Activated T-helper 17 cell treated with anti-CD3 and anti-CD28 coated beads, Interleukin-2, amount 50 U/mL, for 72 hours (primary cell): ENCODE results near the gene TP53. TPM values are rescaled to one million over a fixed set of nuclear protein-coding genes. Genes with fewer than 3 reads are reported as not detected.

Experiments
- ATAC-seq: fragments of 150-1000 bp; cut with Tn5 transposase; replicated peaks from 2 replicates; pipeline ENCODE4 v1.10.0; 2021; ENCODE audit warnings: mild to moderate bottlenecking, moderate library complexity
- H3K27ac Mint-ChIP-seq: one replicate; pipeline ENCODE4 v1.8.0; 2022; ENCODE audit warnings: mixed read lengths
- H3K27me3 Mint-ChIP-seq: one replicate; pipeline ENCODE4 v1.8.0; 2022; ENCODE audit warnings: mixed read lengths
- H3K36me3 Mint-ChIP-seq: one replicate; pipeline ENCODE4 v1.8.0; 2022; ENCODE audit warnings: low read depth, mild to moderate bottlenecking, mixed read lengths
- H3K4me1 Mint-ChIP-seq: one replicate; pipeline ENCODE4 v1.8.0; 2022; ENCODE audit warnings: mixed read lengths
- H3K4me3 Mint-ChIP-seq: one replicate; pipeline ENCODE4 v1.8.0; 2022; ENCODE audit warnings: mild to moderate bottlenecking, mixed read lengths
- H3K9me3 Mint-ChIP-seq: one replicate; pipeline ENCODE4 v1.8.0; 2022; ENCODE audit warnings: mixed read lengths
- total RNA-seq, 2 donors: library from RNA; stranded (reverse); gene quantifications; one replicate each; pipeline ENCODE4 v1.2.3, GENCODE V29; 2022

Gene TP53
- total RNA-seq, 2 donors from 2014 or later, result 79.0 to 137 TPM

DNA sequence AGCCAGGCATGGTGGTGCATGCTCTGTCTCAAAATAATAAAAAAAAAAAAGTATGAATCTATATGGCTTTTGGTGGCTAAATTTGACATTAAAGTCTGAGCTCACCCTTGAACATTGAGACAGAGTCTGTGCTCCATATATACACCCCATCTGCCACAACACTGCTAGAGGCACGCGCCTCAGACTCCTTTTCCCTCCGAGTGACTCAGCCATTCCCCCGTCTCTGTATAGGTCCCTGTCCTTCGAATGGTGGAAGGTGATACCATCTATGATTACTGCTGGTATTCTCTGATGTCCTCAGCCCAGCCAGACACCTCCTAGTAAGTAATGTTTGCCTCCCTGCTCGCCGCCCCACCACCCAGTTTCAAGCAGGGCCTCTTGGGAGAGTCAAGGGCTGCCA lies 13.2 kb upstream of the TP53 start:
- Mint-ChIP-seq H3K27ac (no peak overlapping the region), H3K4me1 (peaks cover 11% of the 10 kb centered on the region), H3K27me3 (peaks cover 19% of the 10 kb centered on the region), H3K9me3 (no peaks in the 10 kb centered on the region), H3K4me3 (no peak overlapping the region), H3K36me3 (peaks cover 74% of the 10 kb centered on the region)
- ATAC-seq, result no peak

DNA sequence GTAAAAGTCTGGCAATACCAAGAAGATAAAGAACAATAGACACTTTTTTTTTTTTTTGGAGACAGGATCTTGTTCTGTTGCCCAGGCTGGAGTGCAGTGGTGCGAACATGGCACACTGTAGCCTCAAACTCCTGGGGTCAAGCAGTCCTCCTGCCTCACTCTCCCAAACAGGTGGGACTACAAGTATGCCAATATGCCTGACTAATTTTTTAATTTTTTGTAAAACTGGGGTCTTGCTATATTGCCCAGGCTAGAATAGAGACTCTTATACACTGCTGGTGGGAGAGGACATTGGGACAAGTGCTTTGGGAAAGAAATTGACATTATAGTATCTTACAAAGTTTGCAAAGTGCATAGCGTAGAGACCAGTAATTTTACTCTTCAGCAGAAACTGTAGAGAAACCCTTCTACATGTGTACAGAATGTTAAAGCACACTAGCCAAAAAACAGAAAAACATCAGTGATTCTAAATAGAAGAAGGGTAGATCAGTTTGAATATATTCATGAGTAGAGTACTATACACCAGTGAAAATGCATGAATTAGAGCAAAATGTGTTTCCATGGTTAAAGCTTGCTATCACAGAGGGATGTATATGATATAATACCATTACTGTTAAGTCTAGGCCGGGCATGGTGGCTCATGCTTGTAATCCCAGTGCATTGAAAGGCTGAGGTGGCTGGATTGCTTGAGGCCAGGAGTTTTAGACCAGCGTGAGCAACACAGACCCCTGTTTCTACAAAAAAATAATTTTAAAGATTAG lies 10.7 kb upstream of the TP53 start:
- H3K4me3 Mint-ChIP-seq, result no peak overlapping the region
- no peak for ATAC-seq

DNA sequence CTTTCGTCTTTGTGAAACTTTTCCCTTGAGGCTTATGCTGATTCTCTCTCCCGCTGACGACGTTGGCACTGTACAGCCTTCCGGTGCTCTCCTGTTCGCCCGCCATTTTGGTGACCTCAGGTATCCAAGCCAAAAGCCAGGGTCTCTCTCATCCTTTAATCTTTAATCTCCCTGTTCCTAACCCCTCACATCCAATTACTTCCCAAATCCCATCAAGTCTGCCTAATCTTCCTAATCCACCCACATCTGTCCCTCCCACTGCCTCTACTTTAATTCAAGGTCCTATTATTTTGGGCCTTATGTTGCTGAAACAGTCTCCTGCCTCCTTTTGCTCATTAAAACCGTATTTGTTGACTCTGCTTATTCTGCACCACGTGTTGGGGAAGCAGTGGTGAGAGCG lies 8.3 kb upstream of the TP53 start:
- Mint-ChIP-seq H3K27ac (no peak overlapping the region), H3K4me3 (no peak overlapping the region), H3K27me3 (no peaks in the 10 kb centered on the region), H3K4me1 (no peaks in the 10 kb centered on the region), H3K9me3 (no peaks in the 10 kb centered on the region), H3K36me3 (peaks cover 78% of the 10 kb centered on the region)
- no peak for ATAC-seq

More for the DNA sequence above, 10.7 kb upstream of the TP53 start:
- Mint-ChIP-seq H3K27ac (no peak overlapping the region), H3K36me3 (peaks cover 79% of the 10 kb centered on the region), H3K9me3 (no peaks in the 10 kb centered on the region), H3K27me3 (peaks cover 2% of the 10 kb centered on the region), H3K4me1 (no peaks in the 10 kb centered on the region)

DNA sequence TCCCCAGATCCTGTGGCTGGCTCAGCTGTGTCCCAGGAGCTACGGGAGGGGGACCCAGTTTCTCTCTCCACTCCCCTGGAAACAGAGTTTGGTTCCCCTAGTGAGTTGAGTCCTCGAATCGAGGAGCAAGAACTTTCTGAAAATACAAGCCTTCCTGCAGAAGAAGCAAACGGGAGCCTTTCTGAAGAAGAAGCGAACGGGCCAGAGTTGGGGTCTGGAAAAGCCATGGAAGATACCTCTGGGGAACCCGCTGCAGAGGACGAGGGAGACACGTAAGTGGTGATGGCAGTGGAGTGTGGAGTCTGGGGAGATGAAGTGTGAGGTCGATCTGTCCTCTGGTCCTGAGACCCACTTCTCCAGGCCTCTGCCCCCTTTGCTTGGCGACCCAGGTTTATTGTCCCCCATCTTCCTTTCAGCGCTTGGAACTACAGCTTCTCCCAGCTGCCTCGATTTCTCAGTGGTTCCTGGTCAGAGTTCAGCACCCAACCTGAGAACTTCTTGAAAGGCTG lies 1.6 kb upstream of the TP53 start:
- Mint-ChIP-seq H3K4me1 (peaks cover 13% of the 10 kb centered on the region), H3K27ac (peak overlapping the region; percentile 100)

DNA sequence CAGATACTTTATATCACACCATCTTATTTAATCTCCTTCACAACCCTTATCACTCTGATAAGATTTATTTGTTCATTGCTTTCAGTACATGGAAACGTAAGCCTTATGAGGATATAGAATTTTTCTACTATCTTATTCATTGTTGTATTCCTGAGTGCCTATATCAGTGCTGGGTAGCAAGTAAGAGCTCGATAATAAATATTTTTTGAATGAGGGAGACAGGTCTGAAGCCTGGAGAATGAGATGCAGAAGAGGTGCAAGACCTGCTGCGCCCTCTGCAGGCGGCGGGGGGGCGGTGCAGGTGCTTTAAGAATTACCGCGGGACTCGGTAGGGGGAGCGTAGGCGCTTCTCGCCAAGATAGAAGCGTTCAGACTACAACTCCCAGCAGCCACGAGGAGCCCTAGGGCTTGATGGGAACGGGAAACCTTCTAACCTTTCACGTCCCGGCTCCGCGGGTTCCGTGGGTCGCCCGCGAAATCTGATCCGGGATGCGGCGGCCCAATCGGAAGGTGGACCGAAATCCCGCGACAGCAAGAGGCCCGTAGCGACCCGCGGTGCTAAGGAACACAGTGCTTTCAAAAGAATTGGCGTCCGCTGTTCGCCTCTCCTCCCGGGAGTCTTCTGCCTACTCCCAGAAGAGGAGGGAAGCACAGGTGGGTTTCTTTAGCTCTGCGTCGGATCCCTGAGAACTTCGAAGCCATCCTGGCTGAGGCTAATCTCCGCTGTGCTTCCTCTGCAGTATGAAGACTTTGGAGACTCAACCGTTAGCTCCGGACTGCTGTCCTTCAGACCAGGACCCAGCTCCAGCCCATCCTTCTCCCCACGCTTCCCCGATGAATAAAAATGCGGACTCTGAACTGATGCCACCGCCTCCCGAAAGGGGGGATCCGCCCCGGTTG lies 868 bp upstream of the TP53 start, which contains the start of gene WRAP53:
TSS of gene WRAP53 (plus strand) at position 570 of the 900 bp plus-strand sequence. CDS start at position 742, 172 bp downstream.
- no peaks in the 10 kb centered on the region for H3K27me3 Mint-ChIP-seq
- H3K27ac Mint-ChIP-seq, result peak within 1 kb of the TSS; percentile 100
- peak; percentile 82 for ATAC-seq
- peaks cover 13% of the 10 kb centered on the region for H3K4me1 Mint-ChIP-seq
- H3K4me3 Mint-ChIP-seq, result peak within 1 kb of the TSS; percentile 89
- peaks cover 78% of the 10 kb centered on the region for H3K36me3 Mint-ChIP-seq
- H3K9me3 Mint-ChIP-seq, result no peaks in the 10 kb centered on the region

More for the DNA sequence above, 1.6 kb upstream of the TP53 start:
- Mint-ChIP-seq H3K9me3 (no peaks in the 10 kb centered on the region), H3K36me3 (peaks cover 80% of the 10 kb centered on the region), H3K27me3 (no peaks in the 10 kb centered on the region), H3K4me3 (peak overlapping the region; percentile 89)
- no peak for ATAC-seq

DNA sequence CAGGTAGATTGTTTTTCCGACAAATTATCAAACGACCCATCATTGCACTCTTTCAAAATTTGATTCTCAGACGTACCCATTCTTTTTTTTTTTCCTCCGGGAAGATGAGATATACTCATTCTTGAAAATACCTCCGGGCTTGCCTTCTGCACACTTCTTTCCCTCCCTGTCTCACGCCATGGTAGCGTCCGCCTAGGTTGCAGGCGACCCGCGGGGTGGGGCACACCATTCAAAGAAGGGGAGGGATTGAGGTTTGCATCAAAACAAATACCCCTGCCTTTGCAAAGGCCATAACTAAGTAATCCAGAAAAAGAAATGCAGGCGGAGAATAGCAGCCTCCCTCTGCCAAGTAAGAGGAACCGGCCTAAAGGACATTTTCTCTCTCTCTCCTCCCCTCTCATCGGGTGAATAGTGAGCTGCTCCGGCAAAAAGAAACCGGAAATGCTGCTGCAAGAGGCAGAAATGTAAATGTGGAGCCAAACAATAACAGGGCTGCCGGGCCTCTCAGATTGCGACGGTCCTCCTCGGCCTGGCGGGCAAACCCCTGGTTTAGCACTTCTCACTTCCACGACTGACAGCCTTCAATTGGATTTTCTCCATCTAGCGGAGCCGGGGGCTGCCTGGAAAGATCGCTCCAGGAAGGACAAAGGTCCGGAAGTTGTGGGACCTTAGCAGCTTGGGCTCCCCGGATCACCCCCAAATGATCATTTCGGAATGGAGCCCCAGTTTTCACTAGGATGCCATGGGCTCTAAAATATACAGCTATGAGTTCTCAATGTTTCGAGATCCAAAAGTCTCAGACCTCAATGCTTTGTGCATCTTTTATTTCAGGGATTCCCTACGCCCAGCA lies 843 bp downstream of the TP53 start:
- Mint-ChIP-seq H3K27ac (peak overlapping the region; percentile 100), H3K4me1 (peaks cover 13% of the 10 kb centered on the region), H3K4me3 (peak overlapping the region; percentile 89), H3K9me3 (no peaks in the 10 kb centered on the region), H3K27me3 (no peaks in the 10 kb centered on the region), H3K36me3 (peaks cover 75% of the 10 kb centered on the region)
- ATAC-seq, result peak; percentile 44

DNA sequence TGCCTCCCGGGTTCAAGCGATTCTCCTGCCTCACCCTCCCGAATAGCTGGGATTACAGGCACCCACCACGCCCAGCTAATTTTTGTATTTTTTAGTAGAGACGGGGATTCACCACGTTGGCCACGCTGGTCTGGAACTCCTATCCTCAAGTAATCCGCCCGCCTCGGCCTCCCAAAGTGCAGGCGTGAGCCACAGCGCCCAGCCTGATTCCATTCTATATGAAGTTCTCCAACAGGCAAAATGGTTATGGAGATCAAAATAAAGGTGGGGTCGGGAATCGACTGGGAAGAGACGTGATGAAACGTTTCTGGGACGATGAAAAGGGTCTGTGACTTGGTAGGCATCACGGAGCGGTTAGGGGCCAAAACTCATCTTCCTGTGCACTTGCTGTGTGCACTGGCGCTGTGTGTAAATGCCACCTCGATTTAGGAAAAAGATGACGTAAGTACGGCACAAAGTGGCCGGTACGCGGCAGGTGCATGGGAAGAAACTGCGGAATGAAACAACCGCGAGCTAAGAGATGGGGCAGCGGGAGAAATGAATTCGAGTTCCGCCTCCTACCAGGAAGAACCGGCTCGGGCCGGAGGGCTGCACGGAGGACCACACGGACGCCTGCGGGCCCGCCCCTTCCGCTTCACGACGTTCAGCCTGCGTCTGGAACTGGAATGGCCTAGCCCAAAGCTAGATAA lies 1.6 kb downstream of the TP53 start:
- H3K36me3 Mint-ChIP-seq, result peaks cover 67% of the 10 kb centered on the region
- ATAC-seq, result peak; percentile 73
- no peaks in the 10 kb centered on the region for H3K27me3 Mint-ChIP-seq
- no peaks in the 10 kb centered on the region for H3K9me3 Mint-ChIP-seq
- peaks cover 13% of the 10 kb centered on the region for H3K4me1 Mint-ChIP-seq
- peak overlapping the region; percentile 89 for H3K4me3 Mint-ChIP-seq
- H3K27ac Mint-ChIP-seq, result peak overlapping the region; percentile 100

DNA sequence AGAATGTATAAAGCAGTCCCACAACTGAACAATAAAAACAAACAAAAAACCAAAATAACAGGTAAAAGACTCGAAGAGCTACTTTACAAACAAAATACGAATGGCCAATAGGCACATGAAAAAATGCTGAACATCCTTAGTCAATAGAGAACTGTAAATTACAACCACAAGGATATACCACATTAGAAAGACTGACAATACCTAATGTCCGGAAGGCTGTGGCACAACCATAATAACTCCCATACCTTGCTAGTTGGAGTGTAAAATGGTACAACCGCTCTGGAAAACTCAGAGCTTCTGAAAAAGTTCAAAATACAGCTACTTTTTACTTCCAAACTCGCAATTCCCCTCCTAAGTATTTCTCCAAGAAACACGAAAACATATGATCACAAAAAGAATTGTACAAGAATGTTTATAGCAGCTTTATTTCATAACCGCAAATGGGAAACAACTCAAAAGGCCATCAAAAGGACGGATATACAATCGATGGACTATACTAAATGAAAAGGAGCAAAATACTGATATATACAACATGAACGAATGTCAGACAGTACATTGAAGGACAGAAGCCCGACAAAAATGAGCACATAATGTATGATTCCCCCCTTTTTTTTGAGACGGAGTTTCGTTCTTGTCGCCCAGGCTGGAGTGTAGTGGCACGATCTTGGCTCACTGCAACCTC lies 2.3 kb downstream of the TP53 start:
- Mint-ChIP-seq H3K27ac (peak overlapping the region; percentile 100), H3K9me3 (no peaks in the 10 kb centered on the region), H3K36me3 (peaks cover 61% of the 10 kb centered on the region), H3K4me1 (peaks cover 8% of the 10 kb centered on the region), H3K27me3 (no peaks in the 10 kb centered on the region), H3K4me3 (peak overlapping the region; percentile 89)
- ATAC-seq, result no peak

DNA sequence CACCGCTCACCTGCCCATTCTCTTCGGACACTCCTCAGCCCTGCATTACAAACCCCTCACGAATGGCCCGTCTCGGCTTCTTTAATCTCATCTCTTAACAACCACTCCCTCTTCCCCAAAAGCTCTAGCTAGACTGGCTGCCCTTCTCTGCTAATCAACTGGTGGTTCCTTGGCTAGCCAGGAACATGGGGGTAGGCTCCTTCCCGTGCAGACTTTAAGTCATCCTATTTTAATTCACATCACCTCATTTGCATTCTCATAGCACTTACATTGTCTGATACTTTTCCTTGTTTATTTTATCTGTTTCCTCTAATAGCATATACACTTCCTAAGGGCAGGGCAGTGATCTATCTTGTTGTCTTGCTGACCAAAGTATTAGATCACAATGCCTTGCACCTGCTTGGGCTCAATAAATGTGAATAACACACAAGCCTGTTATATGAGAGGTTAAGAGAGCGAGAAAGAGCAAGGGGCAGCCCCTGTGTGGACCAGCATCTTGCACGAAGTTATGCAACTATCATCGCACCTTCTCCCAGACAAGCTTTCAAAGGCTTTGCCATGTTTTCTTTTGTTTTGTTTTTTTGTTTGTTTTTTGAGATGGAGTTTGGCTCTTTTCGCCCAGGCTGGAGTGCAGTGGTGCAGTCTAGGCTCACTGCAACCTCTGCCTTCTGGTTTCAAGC lies 9.8 kb downstream of the TP53 start:
- no peaks in the 10 kb centered on the region for H3K4me1 Mint-ChIP-seq
- peaks cover 7% of the 10 kb centered on the region for H3K9me3 Mint-ChIP-seq
- H3K36me3 Mint-ChIP-seq, result peaks cover 57% of the 10 kb centered on the region
- H3K27me3 Mint-ChIP-seq, result no peaks in the 10 kb centered on the region
- ATAC-seq, result no peak
- no peak overlapping the region for H3K27ac Mint-ChIP-seq
- H3K4me3 Mint-ChIP-seq, result no peak overlapping the region

DNA sequence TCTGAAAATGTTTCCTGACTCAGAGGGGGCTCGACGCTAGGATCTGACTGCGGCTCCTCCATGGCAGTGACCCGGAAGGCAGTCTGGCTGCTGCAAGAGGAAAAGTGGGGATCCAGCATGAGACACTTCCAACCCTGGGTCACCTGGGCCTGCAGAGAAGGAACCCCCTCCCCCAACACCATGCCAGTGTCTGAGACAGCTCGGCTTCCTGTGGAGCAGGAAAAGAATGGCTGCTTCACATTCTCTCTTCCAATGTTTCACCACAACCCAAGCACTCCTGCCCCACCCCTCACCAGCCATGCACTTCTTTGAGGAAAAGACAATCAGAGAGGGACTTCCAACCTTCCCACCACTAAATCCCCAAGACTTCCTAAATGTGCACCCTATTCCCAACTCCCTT lies 10.8 kb downstream of the TP53 start:
- Mint-ChIP-seq H3K4me3 (no peak overlapping the region), H3K27me3 (no peaks in the 10 kb centered on the region), H3K36me3 (peaks cover 56% of the 10 kb centered on the region), H3K4me1 (no peaks in the 10 kb centered on the region), H3K9me3 (peaks cover 7% of the 10 kb centered on the region), H3K27ac (no peak overlapping the region)
- no peak for ATAC-seq

DNA sequence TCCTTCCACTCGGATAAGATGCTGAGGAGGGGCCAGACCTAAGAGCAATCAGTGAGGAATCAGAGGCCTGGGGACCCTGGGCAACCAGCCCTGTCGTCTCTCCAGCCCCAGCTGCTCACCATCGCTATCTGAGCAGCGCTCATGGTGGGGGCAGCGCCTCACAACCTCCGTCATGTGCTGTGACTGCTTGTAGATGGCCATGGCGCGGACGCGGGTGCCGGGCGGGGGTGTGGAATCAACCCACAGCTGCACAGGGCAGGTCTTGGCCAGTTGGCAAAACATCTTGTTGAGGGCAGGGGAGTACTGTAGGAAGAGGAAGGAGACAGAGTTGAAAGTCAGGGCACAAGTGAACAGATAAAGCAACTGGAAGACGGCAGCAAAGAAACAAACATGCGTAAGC lies 12.4 kb downstream of the TP53 start:
- Mint-ChIP-seq H3K27ac (no peak overlapping the region), H3K4me3 (no peak overlapping the region), H3K36me3 (peaks cover 71% of the 10 kb centered on the region), H3K27me3 (no peaks in the 10 kb centered on the region), H3K9me3 (peaks cover 7% of the 10 kb centered on the region), H3K4me1 (no peaks in the 10 kb centered on the region)
- ATAC-seq, result no peak

DNA sequence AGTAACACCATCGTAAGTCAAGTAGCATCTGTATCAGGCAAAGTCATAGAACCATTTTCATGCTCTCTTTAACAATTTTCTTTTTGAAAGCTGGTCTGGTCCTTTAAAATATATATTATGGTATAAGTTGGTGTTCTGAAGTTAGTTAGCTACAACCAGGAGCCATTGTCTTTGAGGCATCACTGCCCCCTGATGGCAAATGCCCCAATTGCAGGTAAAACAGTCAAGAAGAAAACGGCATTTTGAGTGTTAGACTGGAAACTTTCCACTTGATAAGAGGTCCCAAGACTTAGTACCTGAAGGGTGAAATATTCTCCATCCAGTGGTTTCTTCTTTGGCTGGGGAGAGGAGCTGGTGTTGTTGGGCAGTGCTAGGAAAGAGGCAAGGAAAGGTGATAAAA lies 14.1 kb downstream of the TP53 start:
- H3K4me1 Mint-ChIP-seq, result no peaks in the 10 kb centered on the region
- H3K27me3 Mint-ChIP-seq, result no peaks in the 10 kb centered on the region
- H3K4me3 Mint-ChIP-seq, result no peak overlapping the region
- peaks cover 7% of the 10 kb centered on the region for H3K9me3 Mint-ChIP-seq
- no peak overlapping the region for H3K27ac Mint-ChIP-seq
- no peak for ATAC-seq
- peaks cover 88% of the 10 kb centered on the region for H3K36me3 Mint-ChIP-seq

DNA sequence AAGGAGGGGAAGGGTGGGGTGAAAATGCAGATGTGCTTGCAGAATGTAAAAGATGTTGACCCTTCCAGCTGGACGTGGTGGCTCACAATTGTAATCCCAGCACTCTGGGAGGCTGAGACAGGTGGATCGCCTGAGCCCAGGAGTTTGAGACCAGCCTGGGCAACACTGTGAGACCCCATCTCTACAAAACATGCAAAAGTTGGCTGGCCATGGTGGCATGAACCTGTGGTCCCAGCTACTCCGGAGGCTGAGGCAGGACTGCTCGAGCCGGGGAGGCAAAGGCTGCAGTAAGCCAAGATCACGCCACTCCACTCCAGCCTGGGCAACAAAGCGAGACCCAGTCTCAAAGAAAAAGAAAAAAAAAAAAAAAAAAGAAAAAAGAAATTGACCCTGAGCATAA lies 18.8 kb downstream of the TP53 start:
- Mint-ChIP-seq H3K27ac (no peak overlapping the region), H3K4me1 (no peaks in the 10 kb centered on the region), H3K27me3 (no peaks in the 10 kb centered on the region), H3K4me3 (no peak overlapping the region), H3K9me3 (peaks cover 2% of the 10 kb centered on the region), H3K36me3 (peaks cover 75% of the 10 kb centered on the region)
- no peak for ATAC-seq
